Measurements from ENCODE around the gene TIE1. TPM values are rescaled to one million over a fixed set of nuclear protein-coding genes. Genes with fewer than 3 reads are reported as not detected.

Gene TIE1
- total RNA-seq, 1 experiment from 2014 or later: 1.2 TPM

DNA sequence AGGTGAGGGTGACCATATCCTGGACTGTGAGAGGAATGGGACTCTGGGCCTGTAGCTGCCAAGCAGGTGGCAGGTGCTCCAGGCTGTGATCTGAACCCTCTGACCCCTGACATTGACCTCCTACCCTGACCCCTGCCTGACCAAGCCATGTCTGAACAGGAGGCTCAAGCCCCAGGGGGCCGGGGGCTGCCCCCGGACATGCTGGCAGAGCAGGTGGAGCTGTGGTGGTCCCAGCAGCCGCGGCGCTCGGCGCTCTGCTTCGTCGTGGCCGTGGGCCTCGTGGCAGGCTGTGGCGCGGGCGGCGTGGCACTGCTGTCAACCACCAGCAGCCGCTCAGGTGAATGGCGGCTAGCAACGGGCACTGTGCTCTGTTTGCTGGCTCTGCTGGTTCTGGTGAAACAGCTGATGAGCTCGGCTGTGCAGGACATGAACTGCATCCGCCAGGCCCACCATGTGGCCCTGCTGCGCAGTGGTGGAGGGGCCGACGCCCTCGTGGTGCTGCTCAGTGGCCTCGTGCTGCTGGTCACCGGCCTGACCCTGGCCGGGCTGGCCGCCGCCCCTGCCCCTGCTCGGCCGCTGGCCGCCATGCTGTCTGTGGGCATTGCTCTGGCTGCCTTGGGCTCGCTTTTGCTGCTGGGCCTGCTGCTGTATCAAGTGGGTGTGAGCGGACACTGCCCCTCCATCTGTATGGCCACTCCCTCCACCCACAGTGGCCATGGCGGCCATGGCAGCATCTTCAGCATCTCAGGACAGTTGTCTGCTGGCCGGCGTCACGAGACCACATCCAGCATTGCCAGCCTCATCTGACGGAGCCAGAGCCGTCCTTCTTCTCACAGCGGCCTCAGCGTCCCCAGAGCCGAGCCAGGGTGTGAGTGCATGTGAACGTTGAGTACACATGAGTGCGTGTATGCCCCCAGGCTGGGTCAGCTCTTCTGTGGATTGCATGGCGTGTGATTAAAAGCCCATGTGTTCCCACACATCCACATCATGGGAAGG is 27.9 kb upstream of the TIE1 start:
- H2BK12ac ChIP-seq (ENCODE audit: insufficient read length, low read depth, low read length): no peak overlapping the region
- DNase-seq: peak; percentile 20
- no peaks in the 10 kb centered on the region for H3K9me3 Mint-ChIP-seq
- H4K5ac ChIP-seq (ENCODE audit: insufficient read length, low read depth, low read length): no peak overlapping the region
- H4K91ac ChIP-seq (ENCODE audit: insufficient read length, low read depth, low read length): no peak overlapping the region
- WGBS (ENCODE audit: extremely low coverage, insufficient read length, low lambda C conversion rate): no CpG with 5 or more reads among the region's 46 CpGs
- H2BK15ac ChIP-seq (ENCODE audit: low read depth, low read length): no peak overlapping the region
- H3K18ac ChIP-seq (ENCODE audit: insufficient read length, low read depth, low read length): no peak overlapping the region
- H3K79me2 ChIP-seq (ENCODE audit: insufficient read depth, low read length): no peaks in the 10 kb centered on the region
- H3K4ac ChIP-seq (ENCODE audit: low read depth, low read length): no peak overlapping the region
- H3K9me3 ChIP-seq (ENCODE audit: control insufficient read depth, low read depth, low read length): no peaks in the 10 kb centered on the region
- H3K9ac ChIP-seq (ENCODE audit: extremely low read depth, insufficient read length, low read length): no peak overlapping the region
- no peak overlapping the region for H2BK20ac ChIP-seq (ENCODE audit: low read depth, low read length, poor library complexity, severe bottlenecking)
- H4K20me1 ChIP-seq (ENCODE audit: control insufficient read depth, insufficient read depth, insufficient read length): peaks cover 3% of the 10 kb centered on the region
- no peaks in the 10 kb centered on the region for H3K27me3 ChIP-seq (ENCODE audit: insufficient read depth, low read length)
- no peak overlapping the region for H2AFZ ChIP-seq (ENCODE audit: low read length)
- no peak overlapping the region for H2AK5ac ChIP-seq (ENCODE audit: insufficient read length, low read length)
- H2BK5ac ChIP-seq (ENCODE audit: insufficient read length, low read length): no peak overlapping the region
- H3K4me1 Mint-ChIP-seq: peaks cover 22 to 26% of the 10 kb centered on the region in 2 experiments
- peaks cover 4 to 25% (median 14%) of the 10 kb centered on the region in 3 experiments; a peak in 6 of 7 replicates for H3K36me3 Mint-ChIP-seq (ENCODE audit: insufficient read depth in 1 of 3, low read depth in 3 of 3)
- H3K23me2 ChIP-seq (ENCODE audit: insufficient read length, low read depth, low read length, poor library complexity, severe bottlenecking): peaks cover 6% of the 10 kb centered on the region
- TF ChIP-seq, protein P1, sequence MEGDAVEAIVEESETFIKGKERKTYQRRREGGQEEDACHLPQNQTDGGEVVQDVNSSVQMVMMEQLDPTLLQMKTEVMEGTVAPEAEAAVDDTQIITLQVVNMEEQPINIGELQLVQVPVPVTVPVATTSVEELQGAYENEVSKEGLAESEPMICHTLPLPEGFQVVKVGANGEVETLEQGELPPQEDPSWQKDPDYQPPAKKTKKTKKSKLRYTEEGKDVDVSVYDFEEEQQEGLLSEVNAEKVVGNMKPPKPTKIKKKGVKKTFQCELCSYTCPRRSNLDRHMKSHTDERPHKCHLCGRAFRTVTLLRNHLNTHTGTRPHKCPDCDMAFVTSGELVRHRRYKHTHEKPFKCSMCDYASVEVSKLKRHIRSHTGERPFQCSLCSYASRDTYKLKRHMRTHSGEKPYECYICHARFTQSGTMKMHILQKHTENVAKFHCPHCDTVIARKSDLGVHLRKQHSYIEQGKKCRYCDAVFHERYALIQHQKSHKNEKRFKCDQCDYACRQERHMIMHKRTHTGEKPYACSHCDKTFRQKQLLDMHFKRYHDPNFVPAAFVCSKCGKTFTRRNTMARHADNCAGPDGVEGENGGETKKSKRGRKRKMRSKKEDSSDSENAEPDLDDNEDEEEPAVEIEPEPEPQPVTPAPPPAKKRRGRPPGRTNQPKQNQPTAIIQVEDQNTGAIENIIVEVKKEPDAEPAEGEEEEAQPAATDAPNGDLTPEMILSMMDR (conservative IDR thresholded peaks at IDR 0.05): no peak
- no peak overlapping the region for H3K23ac ChIP-seq (ENCODE audit: insufficient read length, low read depth, low read length)
- no peak overlapping the region for H3K56ac ChIP-seq (ENCODE audit: insufficient read length, low read depth, low read length)
- no peak overlapping the region for H3K27ac ChIP-seq (ENCODE audit: insufficient read length, low read depth, low read length)
- no peak overlapping the region for H3T11ph ChIP-seq (ENCODE audit: low read length)
- H3K4me1 ChIP-seq (ENCODE audit: insufficient read depth, low read length): peaks cover 5% of the 10 kb centered on the region; the same call in 1 of the 2 replicates
- H3K4me3 Mint-ChIP-seq: no peak overlapping the region
- H3K27ac Mint-ChIP-seq: no peak overlapping the region
- peaks cover 3% of the 10 kb centered on the region for H3K27me3 Mint-ChIP-seq (ENCODE audit: low read depth)
- no peak overlapping the region for H4K8ac ChIP-seq (replicated peaks; ENCODE audit: insufficient read length, low read depth, low read length)
- H2BK120ac ChIP-seq (ENCODE audit: low read depth, low read length, poor library complexity, severe bottlenecking): no peak overlapping the region
- H3K79me1 ChIP-seq (ENCODE audit: insufficient read depth, low read depth, low read length, poor library complexity, severe bottlenecking): no peaks in the 10 kb centered on the region
- H3K4me2 ChIP-seq (ENCODE audit: insufficient read depth, insufficient read length, low read length): no peak overlapping the region
- H3K14ac ChIP-seq (ENCODE audit: insufficient read depth, low read length): no peak overlapping the region
